ENCODE results near the gene ATXN2.
"Not testable (repeated sequence)": the region's sequence is repeated elsewhere in the genome, so short reads cannot be mapped to it uniquely, and the experiment has no call there.

- not testable (repeated sequence) for TF ChIP-seq CTCF (IDR thresholded peaks at IDR 0.05; ENCODE audit: low read depth, low read length, missing input control); ZBTB33 (IDR thresholded peaks at IDR 0.05); NR2F2 (IDR thresholded peaks at IDR 0.05); RAD21 (IDR thresholded peaks at IDR 0.05); SP1 (IDR thresholded peaks at IDR 0.05); REST (IDR thresholded peaks at IDR 0.05); FOXA1 (IDR thresholded peaks at IDR 0.05); MAX (IDR thresholded peaks at IDR 0.05); HNF4A (conservative IDR thresholded peaks at IDR 0.05); TAF1 (conservative IDR thresholded peaks at IDR 0.05); ATF3 (IDR thresholded peaks at IDR 0.05); HNF4G (IDR thresholded peaks at IDR 0.05); JUND (IDR thresholded peaks at IDR 0.05)
Observed at GRCh38 chr12:111402490-111402824, 196.7 kb downstream of the ATXN2 start.

All from liver (tissue), 3 donors.